ENCODE results near the gene AHNAK. TPM values are rescaled to one million over a fixed set of nuclear protein-coding genes. Genes with fewer than 3 reads are reported as not detected.
A peak's percentile ranks its signal among the peaks of the same experiment; 100 is the strongest.
"Not testable (repeated sequence)": the region's sequence is repeated elsewhere in the genome, so short reads cannot be mapped to it uniquely, and the experiment has no call there.

The AHNAK gene
- total and polyA plus RNA-seq, 2 experiments from 2014 or later: 167 to 548 TPM

DNA sequence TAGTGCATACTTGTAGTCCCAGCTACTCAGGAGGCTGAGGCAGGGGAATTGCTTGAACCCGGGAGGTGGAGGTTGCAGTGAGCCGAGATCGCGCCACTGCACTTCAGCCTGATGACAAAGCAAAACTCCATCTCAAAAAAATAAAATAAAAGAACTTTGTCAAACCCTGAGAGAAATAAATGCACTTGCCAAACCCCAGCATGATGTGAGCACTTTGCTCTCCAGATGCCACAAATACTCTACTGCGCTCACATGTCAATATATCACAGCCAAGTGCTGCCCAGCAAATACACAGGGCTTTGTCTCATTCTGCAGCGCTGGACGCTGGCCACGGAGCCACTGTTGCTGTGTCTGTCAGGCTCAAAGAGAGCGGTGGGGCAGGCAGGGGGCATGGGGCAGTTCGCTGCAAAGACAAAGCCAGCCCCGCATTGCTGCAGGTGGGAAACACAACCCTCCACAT is 45.1 kb downstream of the AHNAK start:
- in situ Hi-C loops (cut with MboI): no loop called here
- Histone ChIP-seq H3K4me1 (ENCODE audit: insufficient read depth) (peaks cover 12% of the 10 kb centered on the region), H3K4me2 (ENCODE audit: unreplicated experiment) (no peak overlapping the region), H3K36me3 (ENCODE audit: low read depth) (no peaks in the 10 kb centered on the region), H2AFZ (no peak overlapping the region), H3K9me3 (ENCODE audit: low read depth) (no peaks in the 10 kb centered on the region), H3K27me3 (replicated peaks; ENCODE audit: insufficient read depth) (no peaks in the 10 kb centered on the region), H3K79me2 (ENCODE audit: insufficient read depth) (no peaks in the 10 kb centered on the region), H3K9ac (no peak overlapping the region), H3F3A (ENCODE audit: insufficient read depth) (peaks cover 13% of the 10 kb centered on the region), H3K4me3 (no peak overlapping the region), H4K20me1 (ENCODE audit: insufficient read depth) (no peaks in the 10 kb centered on the region), H3K9me2 (ENCODE audit: insufficient read depth) (no peaks in the 10 kb centered on the region), H3K27ac (no peak overlapping the region)
- peak; percentile 61 for DNase-seq
- no peak for TF ChIP-seq EZH2 (IDR thresholded peaks at IDR 0.05; ENCODE audit: insufficient read depth, poor library complexity, severe bottlenecking)
- TF ChIP-seq EZH2phosphoT487 (IDR thresholded peaks at IDR 0.05; ENCODE audit: insufficient read depth, low read depth): no peak
- 36 to 40% methylated on average over 11 of the region's 11 CpGs for WGBS, 2 experiments (ENCODE audit: low coverage in 1 of 2, low lambda C conversion rate in 2 of 2, missing lambda C conversion rate in 2 of 2)

DNA sequence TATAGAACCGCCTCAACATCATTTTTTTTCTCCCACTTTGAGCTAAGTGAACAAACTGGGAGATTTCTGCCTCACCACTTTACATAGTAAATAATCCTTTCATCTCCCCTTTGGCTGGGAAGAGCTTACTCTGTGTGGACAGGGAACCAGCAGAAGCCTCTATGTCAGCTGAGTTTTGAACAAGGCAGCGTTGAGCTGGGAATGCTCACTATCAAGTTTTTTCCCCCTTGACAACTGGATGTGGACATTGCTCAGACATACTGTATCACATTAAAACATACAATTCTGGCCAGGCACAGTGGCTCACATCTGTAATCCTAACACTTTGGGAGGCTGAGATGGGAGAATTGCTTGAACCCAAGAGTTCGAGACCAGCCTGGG is 46.0 kb downstream of the AHNAK start:
- Histone ChIP-seq H3K27me3 (replicated peaks; ENCODE audit: insufficient read depth) (no peaks in the 10 kb centered on the region), H3K9ac (no peak overlapping the region), H3K9me2 (ENCODE audit: insufficient read depth) (no peaks in the 10 kb centered on the region), H3K4me2 (ENCODE audit: unreplicated experiment) (no peak overlapping the region), H3K27ac (no peak overlapping the region), H3K36me3 (ENCODE audit: low read depth) (no peaks in the 10 kb centered on the region), H4K20me1 (ENCODE audit: insufficient read depth) (no peaks in the 10 kb centered on the region), H3K4me3 (no peak overlapping the region), H3K79me2 (ENCODE audit: insufficient read depth) (no peaks in the 10 kb centered on the region), H2AFZ (no peak overlapping the region), H3K9me3 (ENCODE audit: low read depth) (no peaks in the 10 kb centered on the region), H3K4me1 (ENCODE audit: insufficient read depth) (peaks cover 12% of the 10 kb centered on the region), H3F3A (ENCODE audit: insufficient read depth) (peaks cover 13% of the 10 kb centered on the region)
- DNase-seq: no peak
- TF ChIP-seq EZH2phosphoT487 (IDR thresholded peaks at IDR 0.05; ENCODE audit: insufficient read depth, low read depth) (no peak), EZH2 (IDR thresholded peaks at IDR 0.05; ENCODE audit: insufficient read depth, poor library complexity, severe bottlenecking) (no peak)
- in situ Hi-C loops (cut with MboI): no loop called here
- WGBS, 2 experiments (ENCODE audit: low coverage in 1 of 2, low lambda C conversion rate in 2 of 2, missing lambda C conversion rate in 2 of 2): 96 to 99% methylated on average over 3 of the region's 3 CpGs

DNA sequence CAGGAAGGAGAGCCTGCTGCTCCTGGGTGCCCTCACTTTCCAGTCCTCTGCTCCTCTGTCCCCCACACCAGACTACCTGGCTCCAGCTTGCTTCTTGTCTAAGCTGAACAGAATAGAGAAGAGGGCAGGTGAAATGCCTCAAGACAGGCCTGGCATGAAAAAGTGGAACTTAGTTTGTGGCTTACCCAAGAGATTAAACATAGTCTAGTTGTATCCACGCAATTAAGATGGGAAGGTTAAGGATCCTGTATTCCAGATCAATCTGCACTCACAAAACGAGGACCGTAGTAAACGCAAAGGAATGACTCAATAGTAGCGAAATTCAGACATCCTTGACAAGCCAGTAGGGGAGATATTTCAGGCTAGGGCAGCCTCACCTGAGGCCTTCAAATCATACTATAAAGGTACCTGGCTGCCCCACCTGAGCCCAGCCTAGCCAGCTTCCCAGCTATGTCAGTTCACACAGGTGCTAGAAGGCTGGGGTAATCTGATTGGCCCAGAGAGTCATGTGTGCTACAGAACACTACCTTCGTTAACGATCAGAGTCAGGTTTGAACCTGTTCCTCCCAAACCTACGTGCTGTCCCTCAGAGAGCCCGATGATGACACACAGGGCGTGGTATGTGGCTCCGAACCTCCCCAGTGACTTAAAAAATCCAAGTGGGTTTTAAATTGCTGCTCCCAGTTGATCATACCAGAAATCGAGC is 46.5 kb downstream of the AHNAK start:
- 93 to 95% methylated on average over 12 of the region's 12 CpGs for WGBS, 2 experiments (ENCODE audit: low coverage in 1 of 2, low lambda C conversion rate in 2 of 2, missing lambda C conversion rate in 2 of 2)
- no peak for DNase-seq
- Histone ChIP-seq H3K9ac (no peak overlapping the region), H3K9me3 (ENCODE audit: low read depth) (no peaks in the 10 kb centered on the region), H3K4me2 (ENCODE audit: unreplicated experiment) (no peak overlapping the region), H3K36me3 (ENCODE audit: low read depth) (no peaks in the 10 kb centered on the region), H3K4me3 (no peak overlapping the region), H3K27me3 (replicated peaks; ENCODE audit: insufficient read depth) (no peaks in the 10 kb centered on the region), H2AFZ (no peak overlapping the region), H3K79me2 (ENCODE audit: insufficient read depth) (no peaks in the 10 kb centered on the region), H3K27ac (peak overlapping the region; percentile 36), H4K20me1 (ENCODE audit: insufficient read depth) (no peaks in the 10 kb centered on the region), H3F3A (ENCODE audit: insufficient read depth) (peaks cover 13% of the 10 kb centered on the region), H3K4me1 (ENCODE audit: insufficient read depth) (peaks cover 12% of the 10 kb centered on the region), H3K9me2 (ENCODE audit: insufficient read depth) (no peaks in the 10 kb centered on the region)
- in situ Hi-C loops (cut with MboI): no loop called here
- TF ChIP-seq EZH2 (IDR thresholded peaks at IDR 0.05; ENCODE audit: insufficient read depth, poor library complexity, severe bottlenecking) (no peak), EZH2phosphoT487 (IDR thresholded peaks at IDR 0.05; ENCODE audit: insufficient read depth, low read depth) (no peak)

DNA sequence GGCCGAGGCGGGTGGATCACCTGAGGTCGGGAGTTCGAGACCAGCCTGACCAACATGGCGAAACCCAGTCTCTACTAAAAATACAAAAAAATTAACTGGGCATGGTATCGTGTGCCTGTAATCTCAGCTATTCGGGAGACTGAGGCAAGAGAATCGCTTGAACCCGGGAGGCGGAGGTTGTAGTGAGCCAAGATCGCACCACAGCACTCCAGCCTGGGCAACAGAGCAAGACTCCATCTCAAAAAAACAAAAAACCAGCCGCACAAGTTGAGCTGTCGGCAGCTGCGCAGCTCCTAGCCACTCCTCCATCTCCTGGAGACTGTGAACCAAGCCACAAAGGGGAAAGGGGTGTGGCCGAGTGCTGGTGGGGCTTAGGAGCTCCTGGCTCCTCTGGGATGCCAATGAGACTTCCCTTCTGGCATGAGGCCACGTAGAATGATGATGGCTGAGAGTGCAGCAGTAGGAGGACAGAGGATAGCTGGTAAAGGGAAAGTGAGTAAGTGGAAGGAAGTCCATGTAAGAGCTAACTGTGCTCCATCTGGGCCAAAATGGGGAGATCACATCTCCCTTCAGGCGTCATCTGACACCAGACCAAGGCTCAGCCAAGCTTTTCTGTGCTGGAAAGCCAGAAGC is 47.2 kb downstream of the AHNAK start:
- 74 to 77% methylated on average over 17 of the region's 17 CpGs for WGBS, 2 experiments (ENCODE audit: low coverage in 1 of 2, low lambda C conversion rate in 2 of 2, missing lambda C conversion rate in 2 of 2)
- peak overlapping the region; percentile 36 for H3K27ac ChIP-seq
- peaks cover 13% of the 10 kb centered on the region for H3F3A ChIP-seq (ENCODE audit: insufficient read depth)
- H3K9me2 ChIP-seq (ENCODE audit: insufficient read depth); H2AFZ ChIP-seq; H3K27me3 ChIP-seq (replicated peaks; ENCODE audit: insufficient read depth); H3K4me2 ChIP-seq (ENCODE audit: unreplicated experiment); H3K9ac ChIP-seq; H3K36me3 ChIP-seq (ENCODE audit: low read depth); H4K20me1 ChIP-seq (ENCODE audit: insufficient read depth); H3K9me3 ChIP-seq (ENCODE audit: low read depth); in situ Hi-C loops (cut with MboI); H3K4me3 ChIP-seq; H3K79me2 ChIP-seq (ENCODE audit: insufficient read depth): not testable (repeated sequence)
- DNase-seq: peak; percentile 74
- peaks cover 12% of the 10 kb centered on the region for H3K4me1 ChIP-seq (ENCODE audit: insufficient read depth)
